A375 (cell line): Measurements from ENCODE around the gene SMPD2. TPM values are rescaled to one million over a fixed set of nuclear protein-coding genes. Genes with fewer than 3 reads are reported as not detected.

Experiments used
- total RNA-seq: library from RNA; depleted of rRNA; stranded (reverse); fragments of >200 nt; shearing (Covaris generic); gene quantifications from 2 replicates; pipeline ENCODE4 v1.2.3, GENCODE V29; 2014; rRNA removed

SMPD2 gene, protein sequence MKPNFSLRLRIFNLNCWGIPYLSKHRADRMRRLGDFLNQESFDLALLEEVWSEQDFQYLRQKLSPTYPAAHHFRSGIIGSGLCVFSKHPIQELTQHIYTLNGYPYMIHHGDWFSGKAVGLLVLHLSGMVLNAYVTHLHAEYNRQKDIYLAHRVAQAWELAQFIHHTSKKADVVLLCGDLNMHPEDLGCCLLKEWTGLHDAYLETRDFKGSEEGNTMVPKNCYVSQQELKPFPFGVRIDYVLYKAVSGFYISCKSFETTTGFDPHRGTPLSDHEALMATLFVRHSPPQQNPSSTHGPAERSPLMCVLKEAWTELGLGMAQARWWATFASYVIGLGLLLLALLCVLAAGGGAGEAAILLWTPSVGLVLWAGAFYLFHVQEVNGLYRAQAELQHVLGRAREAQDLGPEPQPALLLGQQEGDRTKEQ
- total RNA-seq = 10.0 and 11.0 TPM in 2 replicates

DNA sequence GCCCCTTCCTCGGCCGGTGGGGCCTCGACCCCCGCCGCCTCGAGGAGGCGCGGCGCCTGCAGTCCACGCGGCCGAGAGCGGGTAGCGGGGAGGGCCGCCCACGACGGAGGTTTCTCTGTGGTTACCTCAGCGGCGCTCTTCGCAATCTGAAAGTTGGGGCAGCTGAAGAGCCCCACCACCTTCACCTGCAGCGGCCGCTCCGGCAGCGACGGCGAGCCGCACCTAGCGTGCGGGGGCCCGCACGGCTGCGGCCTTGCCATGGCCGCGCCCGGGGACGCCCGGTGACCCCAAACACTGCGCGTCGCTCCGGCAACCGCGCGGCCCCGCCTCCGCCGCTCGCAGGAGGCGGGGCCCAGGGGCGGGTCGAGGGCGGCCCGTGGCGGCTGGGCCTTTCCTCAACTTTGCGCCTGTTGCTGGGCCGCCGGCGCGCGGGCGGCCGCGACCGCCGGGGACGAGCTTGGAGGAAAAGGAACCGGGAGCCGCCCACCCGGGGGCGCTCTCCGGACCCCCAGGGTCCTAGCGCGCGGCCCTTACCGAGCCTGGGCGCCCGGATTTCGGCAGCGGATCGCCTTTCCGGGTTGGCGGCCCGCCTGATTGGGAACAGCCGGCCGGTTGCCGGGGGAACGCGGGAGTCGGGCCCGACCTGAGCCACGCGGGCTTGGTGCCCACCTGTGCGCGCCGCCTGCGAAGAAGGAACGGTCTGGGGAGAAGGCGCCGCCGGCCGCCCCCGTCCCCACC is at the start of gene SMPD2, which contains the start of gene PPIL6:
Gene SMPD2 (plus strand): TSS at position 394 of the 738 bp plus-strand sequence. CDS start 398 bp downstream, outside the sequence.
Gene PPIL6 (minus strand): TSS at position 298 of the 738 bp plus-strand sequence. CDS start 38 bp downstream, at position 260.

DNA sequence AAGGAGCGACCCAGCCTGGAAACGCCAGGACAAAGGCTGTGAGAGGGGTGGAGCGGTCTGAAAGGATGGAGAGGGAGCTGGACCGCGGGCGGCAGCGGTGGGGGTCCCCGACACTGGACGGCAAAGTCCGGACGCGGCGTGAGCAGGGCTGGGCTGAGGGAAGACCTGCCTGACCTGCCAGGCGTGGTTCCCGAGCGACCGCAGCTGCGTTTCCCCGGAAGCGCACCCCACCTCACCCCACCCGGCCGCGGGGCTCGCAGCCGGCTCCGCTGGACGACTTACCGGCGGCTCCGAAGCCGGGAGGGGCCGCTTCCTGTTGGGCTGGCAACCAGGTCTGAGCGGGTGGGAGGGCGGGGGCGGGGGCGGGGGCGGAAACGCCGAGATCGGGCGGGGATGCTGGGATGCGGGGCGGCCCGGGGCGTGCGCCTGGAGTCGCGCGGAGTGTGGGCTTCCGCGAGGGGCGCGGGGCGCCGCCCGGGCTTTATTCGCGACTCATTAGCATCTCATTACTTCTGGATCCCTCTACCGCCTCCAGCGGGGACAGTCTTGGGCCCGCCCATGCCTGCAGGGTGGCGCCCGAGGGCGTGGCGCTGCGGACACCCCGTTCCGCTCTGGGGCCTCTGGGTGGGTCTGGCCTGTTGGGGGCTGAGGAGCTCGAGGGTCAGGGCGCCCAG is 15.1 kb downstream of the SMPD2 start, which contains the start of gene MICAL1:
Gene MICAL1 (minus strand): TSS at position 336 of the 674 bp plus-strand sequence. CDS start 1,576 bp downstream, outside the sequence.

DNA sequence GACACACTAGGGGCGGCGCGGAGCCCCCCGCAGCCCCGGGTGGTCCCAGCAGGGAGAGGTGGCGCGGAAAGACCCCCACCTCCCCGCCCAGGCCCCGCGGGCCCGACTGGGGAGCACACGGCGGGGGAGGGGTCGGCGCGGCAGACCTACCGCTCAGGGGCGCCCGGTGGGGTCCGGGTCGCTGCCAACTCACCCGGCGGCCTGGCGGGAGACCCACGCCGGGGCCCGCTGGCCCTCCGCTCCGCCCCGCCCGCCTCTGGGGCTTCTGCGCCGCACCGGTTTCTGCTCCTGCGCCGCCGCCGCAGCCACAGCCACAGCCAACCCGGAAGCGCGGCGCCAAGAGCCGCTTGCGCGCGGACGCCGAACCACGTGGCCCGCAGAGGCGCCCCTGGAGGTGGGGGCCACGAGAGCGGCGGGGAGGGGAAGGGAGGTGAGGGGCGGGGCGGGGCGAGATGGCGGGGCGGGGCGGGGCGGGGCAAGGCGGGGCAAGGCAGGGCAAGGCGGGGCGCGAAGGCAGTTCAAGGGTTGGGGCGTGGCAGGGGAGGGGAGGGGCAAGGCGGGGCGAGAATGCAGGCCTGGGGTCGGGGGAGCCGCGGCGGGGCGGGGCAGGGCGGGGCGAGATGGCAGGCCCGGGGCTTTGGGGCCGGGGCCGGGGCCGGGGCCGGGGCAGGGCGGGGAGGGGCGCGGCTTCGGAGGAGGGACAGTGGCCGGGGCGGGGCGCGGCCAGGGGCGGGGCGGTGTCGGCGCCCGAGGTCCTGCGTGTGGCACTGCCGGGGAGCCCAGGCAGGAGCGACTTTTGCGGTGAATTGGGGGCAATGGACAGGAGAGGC is 42.6 kb downstream of the SMPD2 start, which contains the start of gene ZBTB24:
Gene ZBTB24 (minus strand): TSS at position 315 of the 830 bp plus-strand sequence. CDS start 1,193 bp downstream, outside the sequence.

Other genes with a start within 250 kb of the SMPD2 start
- 52.1 and 53.8 TPM in 2 replicates for gene CD164, start 58.3 kb upstream of the SMPD2 start, total RNA-seq
- gene PPIL6, start 96 bp upstream of the SMPD2 start, total RNA-seq = 0.91 and 1.2 TPM in 2 replicates
- gene MICAL1, start 15.0 kb downstream of the SMPD2 start, total RNA-seq = 22.5 and 22.9 TPM in 2 replicates
- 5.4 and 5.7 TPM in 2 replicates for gene ZBTB24, start 42.5 kb downstream of the SMPD2 start, total RNA-seq